Measurements from ENCODE around the gene SCTR.

SCTR gene

GRCh38 chr2:119517433-119517832 is 6.8 kb downstream of the SCTR start:
- no peak for DNase-seq (ENCODE audit: extremely low read depth, low read depth)
- peak; percentile 60 for TF ChIP-seq CTCF (IDR thresholded peaks at IDR 0.05; ENCODE audit: low read depth, low read length)

GRCh38 chr2:119516121-119516520 is 8.2 kb downstream of the SCTR start:
- no peak for DNase-seq (ENCODE audit: extremely low read depth, low read depth)
- TF ChIP-seq CTCF (IDR thresholded peaks at IDR 0.05; ENCODE audit: low read depth, low read length), result no peak

- DNase-seq (ENCODE audit: extremely low read depth, low read depth), result no peak
- TF ChIP-seq CTCF (IDR thresholded peaks at IDR 0.05; ENCODE audit: low read depth, low read length), result no peak
Measured at GRCh38 chr2:119513832-119514231, 10.5 kb downstream of the SCTR start.

GRCh38 chr2:119512946-119513345 is 11.3 kb downstream of the SCTR start:
- no peak for DNase-seq (ENCODE audit: extremely low read depth, low read depth)
- no peak for TF ChIP-seq CTCF (IDR thresholded peaks at IDR 0.05; ENCODE audit: low read depth, low read length)

- DNase-seq (ENCODE audit: extremely low read depth, low read depth), result no peak
Measured at GRCh38 chr2:119511989-119512388, 12.3 kb downstream of the SCTR start.

GRCh38 chr2:119508756-119509155 is 15.5 kb downstream of the SCTR start:
- no peak for DNase-seq (ENCODE audit: extremely low read depth, low read depth)
- TF ChIP-seq CTCF (IDR thresholded peaks at IDR 0.05; ENCODE audit: low read depth, low read length), result no peak

More at GRCh38 chr2:119511989-119512388, 12.3 kb downstream of the SCTR start:
- TF ChIP-seq CTCF (IDR thresholded peaks at IDR 0.05; ENCODE audit: low read depth, low read length), result no peak

- TF ChIP-seq CTCF (IDR thresholded peaks at IDR 0.05; ENCODE audit: low read depth, low read length), result no peak
- DNase-seq (ENCODE audit: extremely low read depth, low read depth), result no peak
Measured at GRCh38 chr2:119496682-119497081, 27.6 kb downstream of the SCTR start.
